HG03457 (cell line): ENCODE measurements around the gene SPATA31E1.
"Not testable (repeated sequence)": the region's sequence is repeated elsewhere in the genome, so short reads cannot be mapped to it uniquely, and the experiment has no call there.

ENCODE experiments used
- ATAC-seq: cut with Tn5 transposase; IDR thresholded peaks from one replicate; pipeline ENCODE4 v1.9.1; 2021; ENCODE audit warnings: moderate number of reproducible peaks; ENCODE audit not compliant: unreplicated experiment

The SPATA31E1 gene

DNA sequence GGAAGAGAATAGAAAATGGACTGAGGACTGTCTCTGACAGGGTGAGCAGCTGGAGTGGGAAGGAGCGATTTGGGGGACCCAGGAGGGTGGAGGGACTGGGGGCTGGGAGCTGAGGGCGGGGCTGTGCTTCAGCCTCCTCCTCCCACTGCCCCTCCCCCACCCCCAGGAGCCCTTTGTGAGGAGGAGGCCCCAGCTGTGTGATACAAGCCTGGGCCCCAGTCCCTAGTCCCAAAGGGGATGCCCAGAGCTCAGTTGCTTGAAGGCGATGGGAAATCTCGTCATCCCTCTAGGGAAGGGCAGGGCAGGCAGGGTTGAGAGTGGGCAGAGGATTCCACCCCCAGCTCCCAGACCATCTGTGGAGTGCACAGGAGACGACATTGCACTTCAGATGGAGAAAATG lies at the start of gene SPATA31E1:
Gene SPATA31E1, plus strand, starts transcription at position 251 of the 400 bp plus-strand sequence. Its CDS starts 15 bp downstream, at position 266.
- ATAC-seq: no peak

DNA sequence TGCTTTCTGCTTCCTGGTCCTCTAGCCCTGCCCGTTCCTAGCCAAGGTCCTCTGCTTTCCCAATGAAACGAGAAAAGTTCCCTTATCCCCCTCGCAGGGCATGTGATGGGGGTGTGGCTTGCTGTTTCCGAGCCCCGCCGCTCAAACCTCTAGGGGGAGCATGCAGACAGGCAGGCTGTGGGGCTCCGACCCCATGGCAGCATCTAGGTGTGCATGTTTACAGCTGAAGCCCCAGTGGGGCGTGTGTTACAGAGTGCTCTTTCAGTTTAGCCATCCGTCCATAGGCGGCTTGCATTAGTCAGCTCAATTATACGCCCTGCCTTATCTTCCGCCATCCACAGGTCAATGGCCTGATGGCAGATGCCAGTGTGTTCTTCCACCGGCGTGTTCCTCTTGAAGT lies 48.3 kb upstream of the SPATA31E1 start:
- ATAC-seq: no peak

DNA sequence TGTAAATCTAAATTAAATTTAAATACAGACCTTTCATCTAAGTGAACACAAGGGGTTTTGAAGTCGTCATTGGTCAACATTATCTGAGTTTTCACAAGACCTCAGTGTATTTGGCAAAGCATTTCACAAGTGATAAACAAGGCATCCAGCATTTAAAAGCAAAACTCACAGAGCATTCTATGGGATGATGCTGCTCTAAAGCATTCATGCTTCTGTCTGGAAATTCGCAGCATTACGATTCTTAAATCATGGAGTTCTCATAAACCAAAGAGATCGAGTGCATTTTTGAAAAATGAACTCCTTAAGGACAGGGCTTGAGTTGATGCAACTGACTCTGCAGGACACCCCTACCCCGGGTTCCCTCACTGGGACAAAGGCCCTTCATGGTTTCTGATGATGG lies 46.1 kb upstream of the SPATA31E1 start:
- no peak for ATAC-seq

DNA sequence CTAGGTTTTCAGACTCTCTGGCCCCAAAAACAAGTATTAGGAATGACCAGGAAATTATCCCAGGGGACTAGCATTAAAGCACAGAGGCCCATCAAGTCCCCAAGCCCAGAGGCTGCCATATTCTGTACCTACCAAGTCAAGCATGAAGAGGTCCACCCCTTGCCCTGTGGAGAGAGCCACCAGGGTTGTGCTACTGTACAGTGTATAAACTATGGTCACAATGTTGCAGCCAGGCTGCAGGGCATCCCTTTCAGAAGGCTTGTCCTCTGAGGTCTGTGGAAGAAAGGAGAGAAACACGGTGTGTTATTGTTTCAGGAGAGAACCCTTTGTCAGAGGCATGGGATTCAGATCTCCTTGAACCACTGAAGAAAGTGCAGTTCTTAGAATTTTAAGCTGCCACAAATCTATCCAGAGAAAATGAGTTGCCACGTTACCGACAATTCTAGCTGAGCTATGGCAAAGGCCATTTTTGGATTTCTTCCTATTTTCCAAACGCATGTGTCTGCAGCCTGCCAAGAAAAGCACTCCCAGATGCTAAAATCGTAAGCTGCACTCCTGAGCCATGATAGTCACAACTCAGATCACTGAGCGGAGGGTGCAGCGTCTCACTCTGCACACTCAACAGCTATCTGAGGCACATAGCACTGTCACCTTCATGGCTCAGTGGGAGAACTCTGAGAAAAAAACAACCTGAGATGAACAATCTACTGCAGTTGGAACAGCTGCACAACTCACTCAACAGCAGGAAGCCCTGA lies 45.5 kb upstream of the SPATA31E1 start:
- ATAC-seq: no peak

DNA sequence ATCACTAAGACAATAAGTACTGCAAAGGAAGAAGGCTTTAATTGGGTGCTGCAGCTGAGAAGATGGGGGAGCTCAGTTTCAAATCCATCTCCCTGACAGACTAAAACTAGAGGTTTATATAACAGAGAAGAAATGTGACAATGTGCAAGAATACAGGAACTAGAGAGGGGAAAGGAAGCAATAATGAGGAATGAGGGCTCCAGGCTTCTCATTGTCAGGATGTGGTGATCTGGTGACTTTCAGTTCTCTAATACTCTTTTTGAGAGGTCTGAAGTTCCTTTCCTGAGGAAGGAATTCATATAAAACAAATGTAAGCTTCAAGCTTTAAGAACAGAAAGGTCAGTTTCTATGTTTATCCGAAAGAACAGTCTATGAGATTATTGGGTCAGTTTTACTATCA lies 42.5 kb upstream of the SPATA31E1 start:
- no peak for ATAC-seq

DNA sequence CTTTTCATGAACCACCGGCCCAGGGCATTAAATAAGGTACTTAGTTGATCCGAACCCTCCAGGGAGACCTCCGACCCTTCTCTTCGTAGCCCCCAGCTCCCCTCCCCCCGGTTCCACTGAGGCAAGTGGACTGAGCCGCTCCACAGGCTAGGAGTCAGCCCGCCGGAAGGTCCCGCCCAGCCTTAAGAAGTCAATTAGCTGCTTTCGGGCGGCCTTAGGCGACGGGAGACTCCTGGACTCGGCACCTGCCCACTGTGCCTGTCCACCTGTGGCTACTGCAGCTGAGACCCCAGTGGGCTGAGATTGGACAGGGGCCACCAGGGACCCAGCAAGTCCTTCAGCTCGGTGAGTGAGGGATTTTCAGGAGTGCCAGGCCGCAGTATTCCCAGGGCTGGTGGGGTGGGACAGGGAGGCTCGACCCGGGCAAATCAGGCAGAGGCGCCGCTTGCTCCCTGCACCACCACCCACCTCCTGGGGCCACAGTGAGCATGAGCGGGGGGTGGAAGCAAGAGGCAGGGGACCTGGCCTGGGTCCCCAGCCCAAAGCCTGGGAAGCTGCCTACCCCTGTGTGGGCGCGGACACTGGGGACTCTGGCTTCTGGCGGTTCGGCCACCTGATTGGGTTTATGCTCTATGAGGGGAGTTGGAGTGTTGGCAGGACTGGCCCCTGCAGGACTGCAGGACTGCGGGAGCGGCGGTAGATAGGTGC lies 39.6 kb upstream of the SPATA31E1 start:
- no peak for ATAC-seq

DNA sequence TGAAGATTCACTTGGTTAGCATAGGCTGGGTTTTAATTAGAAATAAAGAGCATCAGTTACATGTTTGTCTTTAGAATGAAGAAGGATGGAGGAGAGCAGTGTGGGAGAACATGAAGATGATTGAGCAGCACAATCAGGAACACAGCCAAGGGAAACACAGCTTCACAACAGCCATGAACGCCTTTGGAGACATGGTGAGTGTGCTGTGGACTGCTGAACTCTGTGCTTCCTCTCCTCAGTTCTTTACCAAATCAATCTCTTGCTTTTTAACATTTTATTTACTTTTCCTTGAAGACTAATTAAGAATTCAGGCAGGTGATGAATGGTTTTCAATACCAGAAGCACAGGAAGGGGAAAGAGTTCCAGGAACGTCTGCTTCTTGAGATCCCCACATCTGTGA lies 38.2 kb upstream of the SPATA31E1 start:
- no peak for ATAC-seq

DNA sequence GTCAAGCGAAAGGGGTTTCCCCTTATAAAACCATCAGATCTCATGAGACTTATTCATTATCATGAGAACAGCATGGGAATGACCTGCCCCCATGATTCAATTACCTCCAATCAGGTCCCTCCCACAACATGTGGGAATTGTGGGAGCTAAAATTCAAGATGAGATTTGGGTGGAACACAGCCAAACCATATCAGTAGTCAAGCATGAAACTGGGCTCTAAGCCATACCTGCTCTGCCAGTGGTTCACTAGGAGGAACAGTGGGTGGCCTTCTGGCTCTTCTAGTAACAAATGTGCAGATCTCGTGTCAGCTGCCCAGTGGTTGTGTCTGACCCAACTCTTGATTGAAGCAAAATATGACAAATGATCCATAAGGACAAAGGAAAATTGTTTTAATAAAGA lies 34.9 kb upstream of the SPATA31E1 start:
- not testable (repeated sequence) for ATAC-seq

DNA sequence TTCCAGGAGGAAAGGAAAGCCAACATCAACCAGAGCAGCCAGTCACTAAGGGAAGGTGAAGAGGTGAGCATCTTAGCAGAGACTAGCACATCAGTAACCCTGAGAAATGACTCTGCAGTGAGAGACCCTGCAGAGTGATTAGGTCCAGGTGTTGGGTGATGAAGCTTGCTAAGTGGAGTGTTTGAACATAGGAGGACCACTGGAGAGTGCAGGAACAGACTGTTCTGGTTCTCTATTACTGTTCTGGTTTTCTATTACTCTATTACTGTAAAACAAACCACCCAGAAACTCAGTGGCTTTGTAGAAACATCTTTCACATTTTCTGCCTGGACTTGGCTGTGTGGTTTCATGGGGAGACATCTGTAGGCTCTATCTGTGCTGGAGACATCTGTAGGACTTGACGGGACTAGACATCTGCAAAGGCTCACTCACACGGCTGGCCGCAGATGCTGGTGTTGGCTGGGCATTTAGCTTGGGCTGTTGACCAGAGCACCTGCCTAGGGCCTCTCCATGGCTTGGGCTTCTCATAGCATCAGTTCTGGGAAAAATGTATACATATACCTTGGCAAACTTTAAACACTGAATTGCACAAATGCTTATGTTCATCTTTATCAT lies 33.4 kb upstream of the SPATA31E1 start:
- no peak for ATAC-seq

DNA sequence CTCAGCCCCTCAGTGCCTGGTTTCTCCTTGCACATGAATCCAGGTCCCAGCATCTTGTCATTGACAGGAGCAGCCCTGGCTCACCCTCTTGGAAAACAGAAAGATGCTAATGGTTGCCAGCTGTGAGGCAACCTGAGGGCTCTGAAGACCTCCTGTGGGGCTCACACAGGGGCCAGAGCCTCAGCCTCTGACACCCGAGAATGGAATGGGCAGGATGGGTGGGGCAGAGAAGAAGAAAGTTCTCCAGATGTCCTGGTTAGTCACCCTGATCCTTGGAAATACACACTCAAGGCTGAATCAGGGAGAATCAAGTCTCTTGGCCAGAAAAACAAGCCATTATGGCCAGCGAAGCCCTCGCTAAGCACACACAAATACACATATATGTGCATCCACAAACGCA lies 32.3 kb upstream of the SPATA31E1 start:
- ATAC-seq: no peak

DNA sequence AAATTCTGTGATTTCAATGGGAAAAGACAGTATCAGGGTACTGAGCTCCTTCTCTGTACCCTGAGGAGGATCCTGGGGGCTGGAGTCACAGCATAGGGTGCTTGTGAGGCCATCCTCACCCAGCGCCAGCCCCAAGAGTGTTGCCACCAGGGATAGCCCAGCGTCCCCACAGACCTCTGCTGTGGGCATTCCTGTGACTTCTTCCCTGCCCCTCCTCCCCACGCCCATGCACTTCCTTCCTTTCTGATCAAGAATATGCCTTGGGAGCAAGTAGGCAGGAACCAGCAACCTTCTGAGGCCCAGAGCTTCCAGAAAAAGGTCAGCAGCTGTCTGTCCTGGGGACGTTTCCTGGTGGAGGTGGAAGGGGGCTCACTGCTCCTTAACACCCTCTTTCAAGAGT lies 31.5 kb upstream of the SPATA31E1 start:
- ATAC-seq: not testable (repeated sequence)

DNA sequence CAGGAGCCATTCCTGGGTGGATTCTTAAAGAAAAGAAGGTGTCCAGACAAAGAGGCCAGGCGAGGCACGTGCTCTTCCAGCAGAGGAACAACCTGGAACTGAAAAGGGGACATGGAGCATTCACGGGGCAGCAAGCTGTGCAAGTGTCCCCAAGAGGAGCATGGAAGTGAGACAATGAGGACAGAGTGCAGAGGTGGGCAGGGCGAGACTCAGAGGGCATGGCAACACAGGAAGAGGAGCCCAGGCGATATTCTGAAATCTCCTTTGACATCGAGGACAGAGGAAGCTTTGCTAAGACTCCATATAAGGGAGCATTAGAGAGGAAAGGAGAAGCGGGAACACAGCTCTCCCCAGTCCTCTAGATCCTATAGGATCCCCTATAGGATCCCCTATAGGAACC lies 29.4 kb upstream of the SPATA31E1 start:
- ATAC-seq: no peak

DNA sequence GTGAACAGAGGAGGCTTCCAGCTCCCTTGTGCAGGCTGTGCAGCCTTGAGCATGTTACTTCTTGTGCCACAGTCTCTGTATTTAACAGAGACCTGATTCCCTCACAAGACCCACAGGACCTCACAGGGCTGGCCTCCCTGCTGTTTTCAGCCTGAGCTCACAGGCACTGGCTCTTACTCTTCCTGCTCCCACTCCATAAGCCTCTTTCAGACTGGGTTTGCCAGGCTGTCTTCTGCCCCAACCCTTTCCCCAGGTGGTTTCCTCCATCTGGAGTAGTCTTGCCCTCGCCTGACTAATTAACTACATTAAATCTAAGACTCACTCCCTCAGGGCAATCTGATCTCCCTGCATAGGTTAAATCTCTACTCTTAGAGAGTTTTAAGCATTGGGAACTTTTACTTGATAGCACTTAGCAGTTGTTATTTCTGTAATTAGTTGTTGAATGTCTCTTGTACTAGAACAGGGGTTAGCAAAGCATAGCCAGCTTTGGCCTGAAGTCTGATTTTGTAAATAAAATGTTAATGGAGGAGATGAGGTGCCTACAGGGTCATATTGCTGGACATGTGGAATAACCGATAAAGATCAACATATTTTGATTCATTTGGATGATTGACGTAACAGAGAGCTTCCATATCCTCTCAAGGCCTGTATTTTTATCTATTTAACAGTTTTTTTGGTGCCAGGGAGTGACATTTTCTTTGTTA lies 28.6 kb upstream of the SPATA31E1 start:
- no peak for ATAC-seq

DNA sequence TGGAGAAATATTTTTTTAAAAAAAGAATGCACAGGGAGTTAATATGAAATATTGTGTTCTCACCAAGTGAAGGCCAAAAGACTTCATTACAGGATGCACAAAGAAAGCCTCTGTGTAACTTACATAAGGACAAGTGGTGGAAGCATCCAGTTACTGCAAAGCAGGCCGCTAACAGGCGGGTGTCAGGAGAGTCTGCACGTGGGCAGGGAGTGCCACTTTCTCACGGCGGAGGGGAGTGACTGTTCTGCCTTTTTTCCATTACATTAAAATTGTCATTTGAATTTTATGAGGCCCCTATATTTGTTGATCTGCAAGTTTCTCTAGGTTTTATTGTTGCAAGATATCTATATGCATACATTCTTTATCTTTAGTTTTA lies 28.1 kb upstream of the SPATA31E1 start:
- no peak for ATAC-seq

DNA sequence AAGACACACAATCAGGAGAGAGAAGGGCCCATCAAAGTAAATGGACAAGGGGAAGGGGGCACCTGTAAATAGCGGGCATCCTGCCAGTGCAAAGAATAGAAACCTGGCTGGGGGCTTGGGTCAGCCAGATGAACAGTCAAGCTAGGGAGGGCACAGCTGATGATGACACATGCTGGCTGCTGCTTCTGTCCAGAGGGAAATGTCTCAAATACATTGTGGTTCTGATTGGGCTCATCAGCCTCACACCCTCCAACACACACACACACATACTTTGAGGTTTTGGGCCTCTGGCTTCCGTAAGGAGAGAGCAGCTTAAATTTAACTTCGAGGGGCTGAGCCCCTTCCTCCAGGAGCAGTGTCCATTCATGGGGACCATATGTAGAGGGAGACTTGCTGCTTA lies 27.6 kb upstream of the SPATA31E1 start:
- no peak for ATAC-seq

DNA sequence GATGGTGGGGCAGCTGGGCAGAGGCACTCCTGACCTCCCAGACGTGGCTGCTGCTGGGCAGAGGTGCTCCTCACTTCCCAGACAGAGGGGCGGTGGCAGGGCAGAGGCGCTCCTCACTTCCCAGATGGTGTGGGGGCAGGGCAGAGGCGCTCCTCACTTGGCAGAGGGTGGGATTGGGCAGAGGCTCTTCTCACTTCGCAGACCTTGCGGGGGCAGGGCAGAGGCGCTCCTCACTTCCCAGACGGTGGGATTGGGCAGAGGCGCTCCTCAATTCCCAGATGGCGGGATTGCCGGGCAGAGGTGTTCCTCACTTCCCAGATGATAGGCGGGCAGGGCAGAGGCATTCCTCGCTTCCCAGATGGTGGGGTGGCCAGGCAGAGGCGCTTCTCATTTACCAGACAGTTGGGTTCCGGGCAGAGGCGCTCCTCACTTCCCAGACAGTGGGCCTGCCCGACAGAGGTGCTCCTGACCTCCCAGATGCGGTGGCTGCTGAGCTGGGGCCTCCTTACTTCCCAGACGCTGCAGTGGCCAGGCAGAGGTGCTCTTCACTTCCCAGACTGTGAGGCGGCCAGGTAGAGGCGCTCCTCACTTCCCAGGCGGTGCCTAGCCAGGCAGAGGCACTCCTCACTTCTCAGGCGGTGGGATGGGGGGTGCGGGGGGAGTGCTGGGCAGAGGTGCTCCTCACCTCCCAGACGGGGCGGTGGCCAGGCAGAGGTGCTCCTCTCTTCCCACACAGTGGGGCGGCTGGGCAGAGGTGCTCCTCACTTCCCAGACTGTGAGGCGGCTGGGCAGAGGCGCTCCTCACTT lies 25.3 kb upstream of the SPATA31E1 start:
- ATAC-seq: no peak

DNA sequence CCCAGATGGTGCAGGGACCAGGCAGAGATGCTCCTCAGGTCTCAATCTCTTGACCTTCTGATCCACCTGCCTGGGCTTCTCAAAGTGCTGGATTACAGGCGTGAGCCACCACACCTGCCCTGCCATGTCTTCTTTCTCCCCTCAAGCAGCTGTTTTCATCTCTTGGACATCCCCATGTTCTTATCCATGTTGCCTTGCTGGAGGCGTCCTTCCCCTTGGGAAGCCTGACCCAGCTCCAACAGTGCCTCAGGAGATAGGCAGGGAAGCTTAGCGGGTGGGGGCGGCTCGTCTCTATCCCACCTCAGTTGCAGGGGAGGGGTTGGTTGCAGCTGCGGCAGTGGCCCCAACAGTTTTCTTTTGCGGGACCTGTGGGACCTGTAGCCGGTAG lies 24.7 kb upstream of the SPATA31E1 start:
- ATAC-seq: no peak

DNA sequence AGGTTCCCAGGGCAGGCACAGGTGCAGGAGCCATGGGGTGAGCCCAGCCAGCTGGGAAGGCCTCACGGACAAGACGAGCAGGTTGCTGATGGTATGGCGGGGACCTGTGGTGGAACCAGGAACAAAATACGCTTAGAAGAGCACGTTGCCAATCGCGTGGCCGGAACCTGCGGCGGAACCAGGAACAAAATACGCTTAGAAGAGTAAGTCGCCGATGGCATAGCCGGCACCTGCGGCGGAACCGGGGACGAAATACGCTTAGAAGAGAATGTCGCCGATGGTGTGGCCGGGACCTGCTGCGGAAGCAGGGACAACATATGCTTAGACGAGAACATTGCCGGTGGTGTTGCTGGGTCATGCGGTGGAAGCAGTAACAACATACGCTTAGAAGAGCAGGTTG lies 23.5 kb upstream of the SPATA31E1 start:
- no peak for ATAC-seq

DNA sequence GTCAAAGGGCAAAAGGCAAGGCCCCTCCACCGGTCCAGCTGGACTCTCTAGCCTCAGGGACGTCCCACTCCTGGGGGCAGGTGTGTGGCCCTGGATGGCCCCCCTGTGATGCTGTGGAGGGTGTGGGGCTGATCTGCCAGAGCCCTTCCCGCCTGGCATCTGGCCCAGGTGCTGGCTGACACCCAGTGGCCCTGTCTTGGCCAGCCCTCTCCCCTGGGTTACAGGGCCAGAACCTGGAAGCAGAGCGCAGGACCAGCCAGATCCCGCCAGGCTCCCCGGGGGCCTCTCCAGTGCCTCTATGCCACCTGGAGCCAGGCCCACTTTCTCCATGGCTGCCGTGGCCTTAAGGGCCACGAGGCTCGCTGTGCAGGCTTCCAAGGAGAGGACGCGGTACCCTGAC lies 22.9 kb upstream of the SPATA31E1 start:
- ATAC-seq: no peak

DNA sequence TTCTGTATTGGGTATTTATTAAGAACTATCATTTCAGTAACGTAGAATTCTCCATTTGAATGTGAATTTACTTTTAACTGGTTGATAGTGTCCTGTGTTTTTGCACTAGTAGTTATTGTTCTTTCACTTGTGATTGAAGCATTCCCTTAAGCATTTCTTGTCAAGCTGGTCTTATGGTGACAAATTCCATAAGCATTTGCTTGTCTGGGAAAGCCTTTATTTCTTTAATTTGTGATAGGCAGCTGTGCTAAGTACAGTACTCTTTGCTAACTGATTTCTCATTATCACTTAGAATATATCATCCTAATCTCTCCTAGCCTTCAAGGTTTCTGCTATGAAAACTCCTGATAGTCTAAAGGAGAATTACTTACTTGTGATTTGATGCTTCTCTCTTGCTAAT lies 21.3 kb upstream of the SPATA31E1 start:
- no peak for ATAC-seq
